GM12878 (cell line): Measurements from ENCODE around the gene GUCA1A. TPM values are rescaled to one million over a fixed set of nuclear protein-coding genes. Genes with fewer than 3 reads are reported as not detected.

Experiments
- ATAC-seq: fragments of 200-7000 bp; cut with Tn5 transposase; 3 replicates; pipeline ENCODE4 v1.9.1; 2020; ENCODE audit warnings: mild to moderate bottlenecking, moderate library complexity
- BruUV-seq: library from RNA; stranded (reverse); fragments of 400-500 nt; replicated peaks from 2 replicates; lab custom pipeline; 2021; lab: Mats Ljungman, UMichigan
- CTCF ChIA-PET: fragments of 300-600 bp; sonication (Branson Sonifier 250); formaldehyde crosslinking; extraction: SDS; loops from one replicate; lab custom pipeline; 2021; ENCODE audit warnings: inconsistent platforms; lab: Yijun Ruan, JAX
- POLR2A ChIA-PET: fragments of 350-600 bp; formaldehyde crosslinking; extraction: SDS; loops from one replicate; lab custom pipeline; 2021; ENCODE audit warnings: inconsistent platforms; lab: Charles Lee
- RAD21 ChIA-PET: fragments of 300-600 bp; sonication (Branson Sonifier 250); formaldehyde crosslinking; loops from one replicate; lab custom pipeline; 2023; ENCODE audit warnings: antibody characterized with exemption; ENCODE audit not compliant: unreplicated experiment; lab: Charles Lee
- SMC1A ChIA-PET: fragments of 300-600 bp; sonication (Branson Sonifier 250); formaldehyde crosslinking; loops from one replicate; lab custom pipeline; 2023; ENCODE audit not compliant: unreplicated experiment, uncharacterized antibody; lab: Charles Lee
- DNase-seq: peaks from one replicate; pipeline ENCODE4 v3.0.0-alpha.2; 2011; ENCODE audit warnings: low read depth, low spot score
- FAIRE-seq: peaks from 3 replicates; lab custom pipeline; 2011; peaks lifted over from hg19 to GRCh38; lab: Jason Lieb, UNC
- H2AFZ ChIP-seq: 2 replicates; pipeline ENCODE4 v1.6.0; 2011; ENCODE audit warnings: low read depth, low read length, control low read depth; ENCODE audit not compliant: control insufficient read depth
- H3K27ac ChIP-seq: 2 replicates; pipeline ENCODE4 v1.5.1; 2011; ENCODE audit warnings: control low read depth; ENCODE audit not compliant: control insufficient read depth, insufficient read depth
- H3K27me3 ChIP-seq, 2 experiments: replicated peaks in 1 of 2; 2 replicates each; pipeline versions ENCODE4 v1.6.0 to v1.6.1; 2011; ENCODE audit warnings: low read length in 1 of 2; ENCODE audit not compliant: control insufficient read depth in 2 of 2, insufficient read depth in 2 of 2
- H3K36me3 ChIP-seq, 2 experiments: 2 replicates each; pipeline ENCODE4 v1.5.1; 2011; ENCODE audit warnings: low read length in 1 of 2; ENCODE audit not compliant: control insufficient read depth in 2 of 2, insufficient read depth in 2 of 2
- H3K4me1 ChIP-seq: 2 replicates; pipeline ENCODE4 v1.6.1; 2011; ENCODE audit warnings: mild to moderate bottlenecking, low read length, moderate library complexity, mixed read lengths; ENCODE audit not compliant: control insufficient read depth, insufficient read depth
- H3K4me2 ChIP-seq: 2 replicates; pipeline ENCODE4 v1.6.0; 2011; ENCODE audit warnings: control low read depth; ENCODE audit not compliant: control insufficient read depth, insufficient read depth
- H3K4me3 ChIP-seq: fragments of 200-600 bp; sonication (generic); 2 replicates; pipeline ENCODE4 v1.5.1; 2016
- H3K79me2 ChIP-seq: 2 replicates; pipeline ENCODE4 v1.6.0; 2011; ENCODE audit warnings: low read length; ENCODE audit not compliant: control insufficient read depth, insufficient read depth
- H3K9ac ChIP-seq: 2 replicates; pipeline ENCODE4 v1.8.0; 2011; ENCODE audit warnings: low read length, control low read depth, mixed read lengths; ENCODE audit not compliant: control insufficient read depth, insufficient read depth
- H3K9me3 ChIP-seq: replicated peaks from 3 replicates; pipeline ENCODE4 v1.5.1; 2011; ENCODE audit warnings: mild to moderate bottlenecking, low read length; ENCODE audit not compliant: control insufficient read depth, insufficient read depth
- H4K20me1 ChIP-seq: 2 replicates; pipeline ENCODE4 v1.6.0; 2011; ENCODE audit not compliant: control insufficient read depth, insufficient read depth
- BACH1 ChIP-seq: fragments of 450-650 bp; IDR thresholded peaks from 2 replicates; pipeline ENCODE4 v1.6.1; 2017; ENCODE audit warnings: mild to moderate bottlenecking, borderline replicate concordance
- EZH2 ChIP-seq: IDR thresholded peaks from 2 replicates; pipeline ENCODE4 v1.6.1; 2012; ENCODE audit warnings: low read depth, mild to moderate bottlenecking, control low read depth, inconsistent platforms, low read length, borderline replicate concordance; ENCODE audit not compliant: control insufficient read depth
- IKZF1 ChIP-seq: fragments of 450-650 bp; conservative IDR thresholded peaks from 2 replicates; pipeline ENCODE4 v1.6.1; 2017; ENCODE audit warnings: antibody characterized with exemption, mild to moderate bottlenecking
- IRF5 ChIP-seq: fragments of 450-650 bp; IDR thresholded peaks from 2 replicates; pipeline ENCODE4 v1.6.1; 2017; ENCODE audit warnings: borderline replicate concordance
- MTA2 ChIP-seq: fragments of 450-650 bp; IDR thresholded peaks from 2 replicates; pipeline ENCODE4 v1.6.1; 2016; ENCODE audit warnings: low read depth, mild to moderate bottlenecking, moderate library complexity
- NFYA ChIP-seq: IDR thresholded peaks from 2 replicates; pipeline ENCODE4 v1.6.1; 2011; ENCODE audit warnings: low read depth, mild to moderate bottlenecking, low read length, improper control_type of control experiment, borderline replicate concordance
- ZBTB33 ChIP-seq: fragments of 450-650 bp; IDR thresholded peaks from 2 replicates; pipeline ENCODE4 v1.6.1; 2017; ENCODE audit warnings: mild to moderate bottlenecking
- WGBS: methylation state at CpG from one replicate; pipeline ENCODE4 v1.1.6; 2016; ENCODE audit warnings: low lambda C conversion rate; ENCODE audit not compliant: insufficient replicate concordance, insufficient coverage; ENCODE audit errors: missing lambda C conversion rate; 5-methylcytosine and 5-hydroxymethylcytosine counted together
- in situ Hi-C: fragments of 300-500 bp; cut with MboI; formaldehyde crosslinking; loops from 9 replicates; pipeline ENCODE4 v1.14.3; 2018; ENCODE audit warnings: mixed read lengths
- intact Hi-C: fragments of 100-400 bp; cut with micrococcal nuclease; formaldehyde crosslinking; loops from one replicate; pipeline ENCODE4 v1.14.2; 2022; ENCODE audit not compliant: unreplicated experiment
- polyA plus RNA-seq, 11 experiments: library from polyadenylated mRNA; depleted of rRNA in 4 of 11; unstranded in 6 of 11; stranded (reverse) in 5 of 11; fragments of >200 nt; fragmentation: Nextera tagmentation in 4 of 11; fragmentation: Illumina TruSeq in 1 of 11; extraction: Ambion mirVana in 4 of 11; extraction: Trizol in 1 of 11; gene quantifications; 1 replicate in 1 of 11; 2 replicates in 10 of 11; pipeline versions ENCODE4 v1.2.1 to v1.2.3, GENCODE V29; 2011 to 2016; ENCODE audit warnings: inconsistent platforms in 2 of 11, missing spikeins in 2 of 11, low read depth in 1 of 11
- total RNA-seq, 4 experiments: library from RNA; depleted of rRNA in 3 of 4; stranded (reverse); fragments of >200 nt in 3 of 4; fragmentation: Illumina TruSeq in 1 of 4; extraction: Trizol in 1 of 4; gene quantifications; 2 replicates each; pipeline versions ENCODE4 v1.2.1 to v1.2.3, GENCODE V29; 2013 to 2021
- TF ChIP-seq, protein P1 (sequence below): fragments of 450-650 bp; formaldehyde crosslinking; IDR thresholded peaks from 2 replicates; pipeline ENCODE4 v1.4.0; 2022; ENCODE audit warnings: mild to moderate bottlenecking, moderate library complexity
- TF ChIP-seq, protein P2 (sequence below): IDR thresholded peaks from 2 replicates; pipeline ENCODE4 v1.6.1; 2011; ENCODE audit warnings: borderline replicate concordance, low read depth, mild to moderate bottlenecking, moderate library complexity, mixed read lengths, low read length; ENCODE audit not compliant: insufficient read depth; ENCODE audit errors: extremely low read length
- TF ChIP-seq, protein P3 (sequence below): fragments of 450-650 bp; formaldehyde crosslinking; IDR thresholded peaks from 2 replicates; pipeline ENCODE4 v1.4.0; 2020; ENCODE audit warnings: mild to moderate bottlenecking, moderate library complexity

The GUCA1A gene
- total and polyA plus RNA-seq, 10 of the 15 experiments (the other 5 are each of a cell fraction or from before 2014, with no cell fraction given) = not detected

GRCh38 chr6:42184475-42184874 lies 11.3 kb downstream of the GUCA1A start (continued):
- no peak for TF ChIP-seq NFYA
- no peak for TF ChIP-seq BACH1
- TF ChIP-seq, protein P1, sequence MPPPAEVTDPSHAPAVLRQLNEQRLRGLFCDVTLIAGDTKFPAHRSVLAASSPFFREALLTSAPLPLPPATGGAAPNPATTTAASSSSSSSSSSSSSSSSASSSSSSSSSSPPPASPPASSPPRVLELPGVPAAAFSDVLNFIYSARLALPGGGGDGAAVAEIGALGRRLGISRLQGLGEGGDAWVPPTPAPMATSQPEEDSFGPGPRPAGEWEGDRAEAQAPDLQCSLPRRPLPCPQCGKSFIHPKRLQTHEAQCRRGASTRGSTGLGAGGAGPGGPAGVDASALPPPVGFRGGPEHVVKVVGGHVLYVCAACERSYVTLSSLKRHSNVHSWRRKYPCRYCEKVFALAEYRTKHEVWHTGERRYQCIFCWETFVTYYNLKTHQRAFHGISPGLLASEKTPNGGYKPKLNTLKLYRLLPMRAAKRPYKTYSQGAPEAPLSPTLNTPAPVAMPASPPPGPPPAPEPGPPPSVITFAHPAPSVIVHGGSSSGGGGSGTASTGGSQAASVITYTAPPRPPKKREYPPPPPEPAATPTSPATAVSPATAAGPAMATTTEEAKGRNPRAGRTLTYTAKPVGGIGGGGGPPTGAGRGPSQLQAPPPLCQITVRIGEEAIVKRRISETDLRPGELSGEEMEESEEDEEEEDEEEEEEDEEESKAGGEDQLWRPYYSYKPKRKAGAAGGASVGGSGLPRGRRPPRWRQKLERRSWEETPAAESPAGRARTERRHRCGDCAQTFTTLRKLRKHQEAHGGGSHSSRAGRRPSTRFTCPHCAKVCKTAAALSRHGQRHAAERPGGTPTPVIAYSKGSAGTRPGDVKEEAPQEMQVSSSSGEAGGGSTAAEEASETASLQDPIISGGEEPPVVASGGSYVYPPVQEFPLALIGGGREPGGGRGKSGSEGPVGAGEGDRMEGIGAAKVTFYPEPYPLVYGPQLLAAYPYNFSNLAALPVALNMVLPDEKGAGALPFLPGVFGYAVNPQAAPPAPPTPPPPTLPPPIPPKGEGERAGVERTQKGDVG (CRISPR knock-in tag) = no peak
- TF ChIP-seq, protein P2, sequence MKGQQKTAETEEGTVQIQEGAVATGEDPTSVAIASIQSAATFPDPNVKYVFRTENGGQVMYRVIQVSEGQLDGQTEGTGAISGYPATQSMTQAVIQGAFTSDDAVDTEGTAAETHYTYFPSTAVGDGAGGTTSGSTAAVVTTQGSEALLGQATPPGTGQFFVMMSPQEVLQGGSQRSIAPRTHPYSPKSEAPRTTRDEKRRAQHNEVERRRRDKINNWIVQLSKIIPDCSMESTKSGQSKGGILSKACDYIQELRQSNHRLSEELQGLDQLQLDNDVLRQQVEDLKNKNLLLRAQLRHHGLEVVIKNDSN = no peak
- TF ChIP-seq ZBTB33 = no peak
- TF ChIP-seq MTA2 = no peak

- H3K9ac ChIP-seq = no peak overlapping the region
- no peaks in the 10 kb centered on the region for H3K79me2 ChIP-seq
- ChIA-PET CTCF (interaction anchor here (0.9 kb wide), 2 partner anchors 32 to 51 kb away, joined by 3 read pairs; no protein-coding TSS in a partner anchor), SMC1A (no interaction called here), RAD21 (no interaction called here), POLR2A (no interaction called here)
- no peaks in the 10 kb centered on the region; a peak in 1 of 4 replicates for H3K27me3 ChIP-seq
- DNase-seq = no peak
- H3K36me3 ChIP-seq = no peaks in the 10 kb centered on the region
- H3K4me2 ChIP-seq = no peak overlapping the region
- ATAC-seq = no peak
- no peaks in the 10 kb centered on the region for H4K20me1 ChIP-seq
- in situ Hi-C loops = no loop called here
- no peak overlapping the region for H2AFZ ChIP-seq
- BruUV-seq = no TSS peak
- intact Hi-C loops = no loop called here
- H3K4me1 ChIP-seq = no peaks in the 10 kb centered on the region
- 71% methylated on average over 10 of the region's 10 CpGs for WGBS
- FAIRE-seq = no peak
- H3K9me3 ChIP-seq = no peaks in the 10 kb centered on the region
- no peak overlapping the region for H3K27ac ChIP-seq
- no peak overlapping the region for H3K4me3 ChIP-seq
- TF ChIP-seq, protein P3, sequence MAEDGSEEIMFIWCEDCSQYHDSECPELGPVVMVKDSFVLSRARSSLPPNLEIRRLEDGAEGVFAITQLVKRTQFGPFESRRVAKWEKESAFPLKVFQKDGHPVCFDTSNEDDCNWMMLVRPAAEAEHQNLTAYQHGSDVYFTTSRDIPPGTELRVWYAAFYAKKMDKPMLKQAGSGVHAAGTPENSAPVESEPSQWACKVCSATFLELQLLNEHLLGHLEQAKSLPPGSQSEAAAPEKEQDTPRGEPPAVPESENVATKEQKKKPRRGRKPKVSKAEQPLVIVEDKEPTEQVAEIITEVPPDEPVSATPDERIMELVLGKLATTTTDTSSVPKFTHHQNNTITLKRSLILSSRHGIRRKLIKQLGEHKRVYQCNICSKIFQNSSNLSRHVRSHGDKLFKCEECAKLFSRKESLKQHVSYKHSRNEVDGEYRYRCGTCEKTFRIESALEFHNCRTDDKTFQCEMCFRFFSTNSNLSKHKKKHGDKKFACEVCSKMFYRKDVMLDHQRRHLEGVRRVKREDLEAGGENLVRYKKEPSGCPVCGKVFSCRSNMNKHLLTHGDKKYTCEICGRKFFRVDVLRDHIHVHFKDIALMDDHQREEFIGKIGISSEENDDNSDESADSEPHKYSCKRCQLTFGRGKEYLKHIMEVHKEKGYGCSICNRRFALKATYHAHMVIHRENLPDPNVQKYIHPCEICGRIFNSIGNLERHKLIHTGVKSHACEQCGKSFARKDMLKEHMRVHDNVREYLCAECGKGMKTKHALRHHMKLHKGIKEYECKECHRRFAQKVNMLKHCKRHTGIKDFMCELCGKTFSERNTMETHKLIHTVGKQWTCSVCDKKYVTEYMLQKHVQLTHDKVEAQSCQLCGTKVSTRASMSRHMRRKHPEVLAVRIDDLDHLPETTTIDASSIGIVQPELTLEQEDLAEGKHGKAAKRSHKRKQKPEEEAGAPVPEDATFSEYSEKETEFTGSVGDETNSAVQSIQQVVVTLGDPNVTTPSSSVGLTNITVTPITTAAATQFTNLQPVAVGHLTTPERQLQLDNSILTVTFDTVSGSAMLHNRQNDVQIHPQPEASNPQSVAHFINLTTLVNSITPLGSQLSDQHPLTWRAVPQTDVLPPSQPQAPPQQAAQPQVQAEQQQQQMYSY (CRISPR knock-in tag) = no peak
- TF ChIP-seq IKZF1 = no peak
- no peak for TF ChIP-seq EZH2
- TF ChIP-seq IRF5 = no peak
- TF ChIP-seq MTA2 = no peak
Measured at GRCh38 chr6:42185597-42185996, 12.4 kb downstream of the GUCA1A start.
